Measurements from ENCODE around the gene AIFM3.

- TF ChIP-seq, protein P1, sequence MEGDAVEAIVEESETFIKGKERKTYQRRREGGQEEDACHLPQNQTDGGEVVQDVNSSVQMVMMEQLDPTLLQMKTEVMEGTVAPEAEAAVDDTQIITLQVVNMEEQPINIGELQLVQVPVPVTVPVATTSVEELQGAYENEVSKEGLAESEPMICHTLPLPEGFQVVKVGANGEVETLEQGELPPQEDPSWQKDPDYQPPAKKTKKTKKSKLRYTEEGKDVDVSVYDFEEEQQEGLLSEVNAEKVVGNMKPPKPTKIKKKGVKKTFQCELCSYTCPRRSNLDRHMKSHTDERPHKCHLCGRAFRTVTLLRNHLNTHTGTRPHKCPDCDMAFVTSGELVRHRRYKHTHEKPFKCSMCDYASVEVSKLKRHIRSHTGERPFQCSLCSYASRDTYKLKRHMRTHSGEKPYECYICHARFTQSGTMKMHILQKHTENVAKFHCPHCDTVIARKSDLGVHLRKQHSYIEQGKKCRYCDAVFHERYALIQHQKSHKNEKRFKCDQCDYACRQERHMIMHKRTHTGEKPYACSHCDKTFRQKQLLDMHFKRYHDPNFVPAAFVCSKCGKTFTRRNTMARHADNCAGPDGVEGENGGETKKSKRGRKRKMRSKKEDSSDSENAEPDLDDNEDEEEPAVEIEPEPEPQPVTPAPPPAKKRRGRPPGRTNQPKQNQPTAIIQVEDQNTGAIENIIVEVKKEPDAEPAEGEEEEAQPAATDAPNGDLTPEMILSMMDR (IDR thresholded peaks at IDR 0.05) = no peak
- no peak for TF ChIP-seq POLR2A (IDR thresholded peaks at IDR 0.05)
These were observed 30.6 kb downstream of the AIFM3 start for GRCh38 chr22:20997536-20998257.
